ENCODE results near the gene FOSB.

Gene FOSB

GRCh38 chr19:45469132-45469944, 1.5 kb downstream of the FOSB start:
- DNase-seq: peak; percentile 95

GRCh38 chr19:45469945-45470761, 2.4 kb downstream of the FOSB start:
- DNase-seq: no peak

- DNase-seq: no peak
Measured at GRCh38 chr19:45470762-45471081, 2.9 kb downstream of the FOSB start.

- no peak for DNase-seq
Measured at GRCh38 chr19:45471111-45471930, 3.5 kb downstream of the FOSB start.

GRCh38 chr19:45471931-45472562, 4.3 kb downstream of the FOSB start:
- no peak for DNase-seq

DNA sequence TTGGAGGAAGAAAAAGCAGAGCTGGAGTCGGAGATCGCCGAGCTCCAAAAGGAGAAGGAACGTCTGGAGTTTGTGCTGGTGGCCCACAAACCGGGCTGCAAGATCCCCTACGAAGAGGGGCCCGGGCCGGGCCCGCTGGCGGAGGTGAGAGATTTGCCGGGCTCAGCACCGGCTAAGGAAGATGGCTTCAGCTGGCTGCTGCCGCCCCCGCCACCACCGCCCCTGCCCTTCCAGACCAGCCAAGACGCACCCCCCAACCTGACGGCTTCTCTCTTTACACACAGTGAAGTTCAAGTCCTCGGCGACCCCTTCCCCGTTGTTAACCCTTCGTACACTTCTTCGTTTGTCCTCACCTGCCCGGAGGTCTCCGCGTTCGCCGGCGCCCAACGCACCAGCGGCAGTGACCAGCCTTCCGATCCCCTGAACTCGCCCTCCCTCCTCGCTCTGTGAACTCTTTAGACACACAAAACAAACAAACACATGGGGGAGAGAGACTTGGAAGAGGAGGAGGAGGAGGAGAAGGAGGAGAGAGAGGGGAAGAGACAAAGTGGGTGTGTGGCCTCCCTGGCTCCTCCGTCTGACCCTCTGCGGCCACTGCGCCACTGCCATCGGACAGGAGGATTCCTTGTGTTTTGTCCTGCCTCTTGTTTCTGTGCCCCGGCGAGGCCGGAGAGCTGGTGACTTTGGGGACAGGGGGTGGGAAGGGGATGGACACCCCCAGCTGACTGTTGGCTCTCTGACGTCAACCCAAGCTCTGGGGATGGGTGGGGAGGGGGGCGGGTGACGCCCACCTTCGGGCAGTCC, 5.0 kb downstream of the FOSB start:
- DNase-seq: no peak

- DNase-seq: no peak
Measured at GRCh38 chr19:45473367-45473681, 5.5 kb downstream of the FOSB start.

DNA sequence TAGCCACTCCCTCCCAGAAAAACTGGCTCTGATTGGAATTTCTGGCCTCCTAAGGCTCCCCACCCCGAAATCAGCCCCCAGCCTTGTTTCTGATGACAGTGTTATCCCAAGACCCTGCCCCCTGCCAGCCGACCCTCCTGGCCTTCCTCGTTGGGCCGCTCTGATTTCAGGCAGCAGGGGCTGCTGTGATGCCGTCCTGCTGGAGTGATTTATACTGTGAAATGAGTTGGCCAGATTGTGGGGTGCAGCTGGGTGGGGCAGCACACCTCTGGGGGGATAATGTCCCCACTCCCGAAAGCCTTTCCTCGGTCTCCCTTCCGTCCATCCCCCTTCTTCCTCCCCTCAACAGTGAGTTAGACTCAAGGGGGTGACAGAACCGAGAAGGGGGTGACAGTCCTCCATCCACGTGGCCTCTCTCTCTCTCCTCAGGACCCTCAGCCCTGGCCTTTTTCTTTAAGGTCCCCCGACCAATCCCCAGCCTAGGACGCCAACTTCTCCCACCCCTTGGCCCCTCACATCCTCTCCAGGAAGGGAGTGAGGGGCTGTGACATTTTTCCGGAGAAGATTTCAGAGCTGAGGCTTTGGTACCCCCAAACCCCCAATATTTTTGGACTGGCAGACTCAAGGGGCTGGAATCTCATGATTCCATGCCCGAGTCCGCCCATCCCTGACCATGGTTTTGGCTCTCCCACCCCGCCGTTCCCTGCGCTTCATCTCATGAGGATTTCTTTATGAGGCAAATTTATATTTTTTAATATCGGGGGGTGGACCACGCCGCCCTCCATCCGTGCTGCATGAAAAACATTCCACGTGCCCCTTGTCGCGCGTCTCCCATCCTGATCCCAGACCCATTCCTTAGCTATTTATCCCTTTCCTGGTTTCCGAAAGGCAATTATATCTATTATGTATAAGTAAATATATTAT, 6.1 kb downstream of the FOSB start:
- no peak for DNase-seq

DNA sequence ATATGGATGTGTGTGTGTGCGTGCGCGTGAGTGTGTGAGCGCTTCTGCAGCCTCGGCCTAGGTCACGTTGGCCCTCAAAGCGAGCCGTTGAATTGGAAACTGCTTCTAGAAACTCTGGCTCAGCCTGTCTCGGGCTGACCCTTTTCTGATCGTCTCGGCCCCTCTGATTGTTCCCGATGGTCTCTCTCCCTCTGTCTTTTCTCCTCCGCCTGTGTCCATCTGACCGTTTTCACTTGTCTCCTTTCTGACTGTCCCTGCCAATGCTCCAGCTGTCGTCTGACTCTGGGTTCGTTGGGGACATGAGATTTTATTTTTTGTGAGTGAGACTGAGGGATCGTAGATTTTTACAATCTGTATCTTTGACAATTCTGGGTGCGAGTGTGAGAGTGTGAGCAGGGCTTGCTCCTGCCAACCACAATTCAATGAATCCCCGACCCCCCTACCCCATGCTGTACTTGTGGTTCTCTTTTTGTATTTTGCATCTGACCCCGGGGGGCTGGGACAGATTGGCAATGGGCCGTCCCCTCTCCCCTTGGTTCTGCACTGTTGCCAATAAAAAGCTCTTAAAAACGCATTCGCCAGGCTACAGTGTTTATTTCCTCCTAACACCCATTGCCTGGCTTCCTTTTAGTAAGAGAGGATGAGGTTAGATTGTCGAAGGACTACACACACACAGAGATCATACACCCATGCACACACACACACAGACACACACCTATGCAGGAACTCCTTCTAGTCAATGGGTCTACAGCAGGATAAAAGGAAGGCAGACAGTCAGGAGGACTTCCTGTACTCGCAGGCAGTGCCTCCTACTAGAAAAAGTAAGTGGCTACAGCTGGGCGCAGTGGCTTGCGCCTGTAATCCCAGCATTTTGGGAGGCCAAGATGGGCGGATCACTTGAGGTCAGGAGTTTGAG, 7.1 kb downstream of the FOSB start:
- DNase-seq: no peak

DNA sequence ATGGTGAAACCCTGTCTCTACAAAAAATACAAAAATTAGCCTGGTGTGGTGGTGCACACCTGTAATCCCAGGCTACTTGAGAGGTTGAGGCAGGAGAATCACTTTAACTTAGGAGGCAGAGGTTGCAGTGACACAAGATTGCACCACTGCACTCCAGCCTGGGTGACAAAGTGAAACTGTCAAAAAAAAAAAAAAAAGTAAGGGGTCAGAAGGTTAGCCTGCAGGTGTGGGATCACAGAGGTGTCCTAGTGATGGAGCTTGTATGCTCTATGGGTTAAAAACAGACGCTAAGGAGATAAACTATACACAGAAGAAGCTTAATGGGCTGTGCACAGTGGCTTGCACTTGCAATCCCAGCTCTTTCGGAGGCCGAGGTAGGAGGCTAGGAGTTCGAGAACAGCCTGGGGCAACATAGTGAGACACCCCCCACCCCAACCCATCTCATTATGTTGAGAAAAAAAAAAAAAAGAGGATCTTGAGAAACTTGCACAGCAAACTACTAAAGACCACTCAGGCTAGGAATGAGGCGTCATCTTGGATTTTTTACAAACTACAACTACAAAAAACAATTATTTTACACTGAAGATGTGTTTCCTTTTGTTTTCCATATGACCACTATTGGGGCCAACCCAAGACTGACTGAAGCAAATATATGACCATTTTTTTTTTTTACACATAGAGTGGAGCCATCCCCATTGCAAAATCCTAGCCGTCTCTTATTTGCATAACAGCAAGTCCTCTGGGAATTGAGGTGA, 7.9 kb downstream of the FOSB start:
- DNase-seq: no peak

DNA sequence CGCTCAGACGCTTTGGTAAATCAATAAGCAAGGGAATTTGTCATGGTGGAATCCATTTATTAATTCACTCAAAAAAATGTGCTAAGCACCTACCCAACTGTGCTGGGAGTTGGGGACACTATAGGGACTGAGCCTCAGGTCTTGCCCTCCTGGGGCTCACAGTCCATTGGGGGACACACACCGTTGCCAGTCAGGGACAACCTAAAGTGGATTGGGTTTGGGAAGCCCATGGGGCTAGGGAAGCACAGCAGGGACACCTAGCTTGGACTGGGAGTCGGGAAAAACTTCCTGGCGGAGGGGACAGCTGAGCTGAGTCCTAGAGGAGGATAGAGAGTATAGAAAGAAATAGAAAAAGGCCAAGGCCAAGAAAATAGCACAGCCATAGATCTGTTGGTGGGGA, 8.5 kb downstream of the FOSB start:
- DNase-seq: no peak

DNA sequence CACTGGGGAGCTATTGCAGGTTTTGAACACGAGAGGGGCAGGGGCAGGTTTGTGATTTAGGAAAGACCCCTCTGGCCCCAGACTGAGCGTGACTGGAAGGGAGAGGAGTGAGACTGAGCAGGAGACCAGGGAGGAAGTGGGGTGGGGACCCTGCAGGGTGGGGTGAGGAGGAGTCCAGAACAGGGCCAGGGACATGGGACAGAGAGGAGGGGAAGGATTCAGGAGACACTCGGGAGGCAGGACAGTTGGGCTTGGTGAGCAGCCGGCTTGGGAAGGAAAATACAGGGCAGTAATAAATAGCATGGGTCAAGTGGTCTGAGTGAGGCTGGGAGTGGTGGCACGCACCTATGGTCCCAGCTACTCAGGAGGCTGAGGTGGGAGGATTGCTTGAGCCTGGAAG, 9.4 kb downstream of the FOSB start:
- no peak for DNase-seq

- DNase-seq: no peak
Measured at GRCh38 chr19:45477713-45478453, 10.1 kb downstream of the FOSB start.

- DNase-seq: peak; percentile 89
Measured at GRCh38 chr19:45478454-45479238, 10.8 kb downstream of the FOSB start.

GRCh38 chr19:45483033-45483432, 15.2 kb downstream of the FOSB start:
- no peak for DNase-seq

DNA sequence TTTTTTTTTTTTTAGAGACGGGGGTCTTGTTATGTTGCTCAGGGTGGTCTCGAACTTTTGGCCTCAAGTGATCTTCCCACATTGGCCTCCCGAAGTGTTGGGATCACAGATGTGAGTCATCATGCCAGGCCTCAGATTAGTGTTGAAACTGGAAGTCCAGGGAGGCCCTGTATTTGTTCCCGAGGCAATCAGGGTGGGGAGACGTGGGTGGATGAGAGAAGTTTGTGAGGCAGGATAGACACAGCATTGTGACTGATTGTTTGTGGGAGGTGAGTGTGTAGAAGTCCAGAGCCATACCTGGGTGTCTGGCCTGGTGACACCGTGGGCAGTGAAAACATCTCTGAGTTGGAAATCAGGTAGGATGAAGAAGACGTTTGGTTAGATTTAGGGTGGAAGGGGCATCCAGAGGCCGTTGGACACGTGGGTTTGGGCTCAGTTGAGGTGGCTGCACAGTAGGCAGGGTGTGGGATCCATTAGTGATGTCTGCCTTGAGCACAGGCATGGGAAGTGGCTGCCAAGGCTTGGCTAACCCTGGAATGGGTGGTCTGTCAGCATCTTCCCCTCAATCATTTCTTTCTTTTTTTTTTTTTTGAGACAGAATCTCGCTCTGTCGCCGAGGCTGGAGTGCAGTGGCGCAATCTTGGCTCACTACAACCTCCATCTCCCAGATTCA, 16.6 kb downstream of the FOSB start:
- DNase-seq: no peak
